ENCODE measurements around the gene CXorf65.
A peak's percentile ranks its signal among the peaks of the same experiment; 100 is the strongest.

The CXorf65 gene

GRCh38 chrX:71107245-71107644, 705 bp upstream of the CXorf65 start:
- no peak for DNase-seq (ENCODE audit: low spot score)

GRCh38 chrX:71105628-71106027, 912 bp downstream of the CXorf65 start:
- DNase-seq (ENCODE audit: low spot score) = no peak

- DNase-seq (ENCODE audit: low spot score) = peak; percentile 55
Observed at GRCh38 chrX:71103110-71103983, 3.2 kb downstream of the CXorf65 start.

- DNase-seq (ENCODE audit: low spot score) = no peak
Observed at GRCh38 chrX:71102292-71102691, 4.2 kb downstream of the CXorf65 start.

GRCh38 chrX:71100581-71101505, 5.7 kb downstream of the CXorf65 start:
- no peak for DNase-seq (ENCODE audit: low spot score)

GRCh38 chrX:71099736-71100135, 6.8 kb downstream of the CXorf65 start:
- DNase-seq (ENCODE audit: low spot score) = no peak

- DNase-seq (ENCODE audit: low spot score) = no peak
Observed at GRCh38 chrX:71098951-71099506, 7.5 kb downstream of the CXorf65 start.

- no peak for DNase-seq (ENCODE audit: low spot score)
Observed at GRCh38 chrX:71098302-71098701, 8.2 kb downstream of the CXorf65 start.

- no peak for DNase-seq (ENCODE audit: low spot score)
Observed at GRCh38 chrX:71096760-71097032, 9.8 kb downstream of the CXorf65 start.

GRCh38 chrX:71095981-71096759, 10.4 kb downstream of the CXorf65 start:
- DNase-seq (ENCODE audit: low spot score) = peak; percentile 51

- DNase-seq (ENCODE audit: low spot score) = peak; percentile 89
Observed at GRCh38 chrX:71095555-71095980, 11.0 kb downstream of the CXorf65 start, which contains the start of gene FOXO4. TSS of gene FOXO4 (plus strand) at chrX:71095851. CDS start at chrX:71096529, 678 bp downstream.

GRCh38 chrX:71095033-71095432, 11.5 kb downstream of the CXorf65 start:
- DNase-seq (ENCODE audit: low spot score) = no peak

- no peak for DNase-seq (ENCODE audit: low spot score)
Observed at GRCh38 chrX:71091263-71091662, 15.3 kb downstream of the CXorf65 start.

GRCh38 chrX:71085900-71086299, 20.6 kb downstream of the CXorf65 start:
- DNase-seq (ENCODE audit: low spot score) = no peak

GRCh38 chrX:71082822-71083221, 23.7 kb downstream of the CXorf65 start:
- no peak for DNase-seq (ENCODE audit: low spot score)

GRCh38 chrX:71082124-71082647, 24.4 kb downstream of the CXorf65 start:
- no peak for DNase-seq (ENCODE audit: low spot score)

- no peak for DNase-seq (ENCODE audit: low spot score)
Observed at GRCh38 chrX:71081330-71082123, 25.0 kb downstream of the CXorf65 start.

- DNase-seq (ENCODE audit: low spot score) = no peak
Observed at GRCh38 chrX:71070531-71070930, 36.0 kb downstream of the CXorf65 start.

GRCh38 chrX:71068044-71068918, 38.3 kb downstream of the CXorf65 start, which contains the start of gene SNX12:
TSS of gene SNX12 (minus strand) at chrX:71068334. CDS start at chrX:71068306, 28 bp downstream.
- DNase-seq (ENCODE audit: low spot score) = peak; percentile 91

- no peak for DNase-seq (ENCODE audit: low spot score)
Observed at GRCh38 chrX:71067712-71068043, 38.9 kb downstream of the CXorf65 start.

All from ecto neural progenitor cell (in vitro differentiated cells).